ENCODE results near the gene MACROD2. TPM values are rescaled to one million over a fixed set of nuclear protein-coding genes. Genes with fewer than 3 reads are reported as not detected.
"Not testable (repeated sequence)": the region's sequence is repeated elsewhere in the genome, so short reads cannot be mapped to it uniquely, and the experiment has no call there.

MACROD2 gene
- total RNA-seq, 1 experiment from 2014 or later = 0.86 TPM

GRCh38 chr20:15098351-15098750 is 1103.0 kb downstream of the MACROD2 start:
- DNase-seq (ENCODE audit: low read depth) = no peak

DNA sequence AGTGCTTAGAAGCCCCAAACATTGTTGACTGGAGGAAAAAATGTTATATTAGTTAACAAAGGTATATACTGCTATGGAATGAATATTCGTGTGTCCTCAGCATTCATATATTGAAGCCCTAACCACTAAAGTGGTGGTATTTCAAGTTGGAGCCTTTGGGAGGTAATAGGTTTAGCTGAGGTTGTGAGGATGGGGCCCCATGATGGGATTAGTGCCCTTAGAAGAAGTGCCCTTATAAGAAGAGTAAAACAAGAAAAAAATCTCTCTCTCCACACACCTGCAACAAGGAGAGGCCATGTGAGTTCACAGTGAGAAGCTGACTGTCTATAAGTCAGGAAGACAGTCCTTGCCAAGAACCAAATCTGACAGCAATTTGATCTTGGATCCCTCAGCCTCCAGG is 1103.8 kb downstream of the MACROD2 start:
- DNase-seq (ENCODE audit: low read depth) = no peak

DNA sequence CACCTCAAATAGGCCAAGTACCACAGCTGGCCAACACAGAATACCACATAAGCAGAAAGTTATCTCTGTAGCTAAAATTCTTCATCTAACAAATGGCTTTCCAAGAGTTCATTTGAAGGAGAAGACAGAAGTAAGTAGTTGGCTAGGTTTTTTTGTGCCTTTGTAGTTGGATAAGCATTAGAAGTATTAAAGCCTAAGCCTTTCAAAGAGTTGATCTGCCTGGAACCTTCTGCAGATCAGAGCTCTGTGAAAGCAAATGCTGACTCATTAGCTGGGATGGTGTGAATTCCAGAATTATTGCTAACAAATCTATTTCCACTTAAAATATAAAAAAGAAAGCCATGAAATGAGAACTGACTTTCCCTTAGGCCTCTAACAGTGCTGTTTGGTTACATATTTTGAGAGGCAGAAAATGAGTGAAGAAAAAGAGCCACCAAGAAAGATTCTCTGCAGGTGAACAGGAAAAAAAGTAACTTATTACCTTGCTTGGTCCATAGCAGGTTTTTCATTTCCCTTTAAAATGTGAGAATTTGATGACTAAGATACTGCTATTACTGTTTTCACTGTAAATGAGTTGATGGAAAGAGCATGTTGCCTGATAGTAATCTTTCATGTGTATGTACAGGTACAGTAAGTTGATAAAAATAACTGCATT is 1105.3 kb downstream of the MACROD2 start:
- DNase-seq (ENCODE audit: low read depth) = no peak

GRCh38 chr20:15107931-15108330 is 1112.6 kb downstream of the MACROD2 start:
- DNase-seq (ENCODE audit: low read depth) = no peak

DNA sequence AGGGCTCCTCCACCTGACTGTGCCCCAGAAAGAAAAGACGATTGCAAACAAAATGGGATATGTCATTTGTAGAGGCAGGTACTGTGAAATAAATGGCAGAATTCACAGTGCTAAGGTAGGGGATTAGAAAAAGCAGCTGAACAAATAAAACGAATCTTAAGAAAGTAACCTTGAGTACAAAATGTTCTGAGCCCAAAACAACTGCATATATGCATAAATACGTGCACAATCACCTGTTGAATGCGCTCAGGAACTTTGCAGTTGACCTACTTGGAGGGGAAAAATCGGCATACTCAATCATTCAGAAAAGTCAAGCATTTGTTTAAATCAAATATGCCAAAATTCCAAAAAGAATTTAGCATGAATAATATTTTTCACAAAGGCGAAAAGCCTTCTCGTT is 1114.2 kb downstream of the MACROD2 start:
- no peak for DNase-seq (ENCODE audit: low read depth)

DNA sequence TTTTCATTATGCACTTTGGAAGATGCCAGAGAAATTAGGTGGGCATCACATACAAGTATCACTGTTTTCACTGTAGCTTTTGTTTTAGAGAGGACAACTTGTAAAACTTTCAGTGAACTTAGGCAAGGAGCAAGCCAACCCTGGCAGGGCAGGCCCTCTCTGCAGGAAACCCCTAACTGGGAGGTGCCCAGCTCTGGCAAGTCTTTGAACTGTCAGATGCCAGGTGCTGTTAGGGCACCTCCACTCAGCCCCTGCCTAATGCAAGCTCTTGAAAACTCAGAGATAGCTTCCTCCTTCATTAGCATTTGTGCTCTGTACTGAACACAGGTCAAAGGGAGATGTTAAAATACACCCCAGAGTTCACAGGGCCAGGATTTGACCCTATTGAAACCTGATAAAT is 1116.3 kb downstream of the MACROD2 start:
- no peak for DNase-seq (ENCODE audit: low read depth)

DNA sequence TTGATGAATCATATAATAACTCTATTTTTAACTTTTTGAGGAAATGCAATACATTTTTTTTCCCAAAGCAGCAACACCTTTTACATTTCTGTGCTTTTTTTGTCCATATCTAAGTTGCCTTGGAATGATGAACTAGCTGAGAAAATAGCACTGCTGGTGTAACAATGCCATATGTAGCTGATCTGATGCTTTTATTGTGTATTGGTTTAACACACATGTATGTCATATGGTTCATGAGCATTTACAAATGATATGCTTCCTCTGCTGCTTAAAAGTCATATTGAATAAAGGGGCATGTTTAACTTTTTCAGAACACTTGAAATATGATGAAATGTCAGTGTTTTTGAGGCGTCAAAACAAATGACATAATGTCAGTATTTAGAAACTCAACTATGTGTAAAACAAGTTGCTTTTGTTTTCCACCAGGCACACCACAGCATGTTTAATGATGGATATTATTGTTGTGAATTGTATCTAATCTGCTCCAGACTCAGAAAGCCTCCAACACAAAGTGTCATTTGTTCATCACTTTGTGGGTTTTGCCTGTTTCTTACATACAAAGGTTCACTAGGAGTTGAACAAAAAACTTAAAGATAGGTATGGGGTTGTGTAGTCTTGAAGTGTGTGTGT is 1117.9 kb downstream of the MACROD2 start:
- DNase-seq (ENCODE audit: low read depth) = no peak

DNA sequence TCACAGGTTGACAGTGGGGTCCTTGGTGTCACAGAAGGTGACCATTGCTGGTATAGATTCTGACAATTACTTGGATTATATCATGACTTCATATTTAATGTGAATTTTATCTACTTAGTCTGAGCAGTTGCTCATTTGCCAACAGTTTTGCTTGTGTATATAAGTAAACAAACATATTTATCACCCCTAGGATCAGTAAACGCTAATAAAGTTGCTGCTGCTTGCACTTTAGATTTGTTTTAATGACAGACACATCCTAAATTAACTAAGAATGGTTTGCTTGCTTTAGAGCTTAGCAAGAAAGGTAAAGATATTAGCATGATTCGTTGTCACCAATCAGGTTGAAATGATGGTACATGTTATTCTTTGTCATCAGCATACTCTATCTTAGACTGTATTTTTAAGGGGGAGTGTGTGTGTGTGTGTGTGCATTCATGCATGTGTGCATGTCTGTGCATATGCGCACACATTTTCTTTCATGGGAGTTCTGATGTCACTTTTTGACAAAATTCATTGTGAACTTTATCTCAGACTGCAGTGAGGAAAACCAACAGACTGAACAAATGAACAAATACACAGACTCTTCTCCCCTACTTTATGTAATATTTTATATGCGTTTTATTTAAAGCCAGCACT is 1124.7 kb downstream of the MACROD2 start:
- no peak for DNase-seq (ENCODE audit: low read depth)

DNA sequence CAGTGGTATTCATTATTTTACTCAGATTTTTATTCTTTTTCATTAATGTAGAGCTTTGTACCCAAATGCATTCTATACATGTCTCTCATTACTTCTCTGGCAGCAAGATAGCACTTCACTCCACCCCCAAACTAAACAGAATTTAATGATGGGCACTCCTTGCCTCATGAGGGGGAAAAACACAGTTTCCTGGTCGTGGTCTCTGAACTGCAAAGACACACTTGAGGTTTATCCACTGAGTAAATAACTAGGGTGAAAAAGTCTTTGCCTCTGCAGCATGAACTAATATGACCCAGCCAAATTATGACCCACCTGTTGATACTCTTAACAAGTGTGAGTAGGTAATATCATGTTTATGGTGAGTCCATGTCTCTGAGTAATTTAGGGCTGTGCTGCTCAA is 1127.3 kb downstream of the MACROD2 start:
- DNase-seq (ENCODE audit: low read depth) = no peak

- DNase-seq (ENCODE audit: low read depth) = no peak
These were observed 1135.9 kb downstream of the MACROD2 start for GRCh38 chr20:15131176-15131575.

DNA sequence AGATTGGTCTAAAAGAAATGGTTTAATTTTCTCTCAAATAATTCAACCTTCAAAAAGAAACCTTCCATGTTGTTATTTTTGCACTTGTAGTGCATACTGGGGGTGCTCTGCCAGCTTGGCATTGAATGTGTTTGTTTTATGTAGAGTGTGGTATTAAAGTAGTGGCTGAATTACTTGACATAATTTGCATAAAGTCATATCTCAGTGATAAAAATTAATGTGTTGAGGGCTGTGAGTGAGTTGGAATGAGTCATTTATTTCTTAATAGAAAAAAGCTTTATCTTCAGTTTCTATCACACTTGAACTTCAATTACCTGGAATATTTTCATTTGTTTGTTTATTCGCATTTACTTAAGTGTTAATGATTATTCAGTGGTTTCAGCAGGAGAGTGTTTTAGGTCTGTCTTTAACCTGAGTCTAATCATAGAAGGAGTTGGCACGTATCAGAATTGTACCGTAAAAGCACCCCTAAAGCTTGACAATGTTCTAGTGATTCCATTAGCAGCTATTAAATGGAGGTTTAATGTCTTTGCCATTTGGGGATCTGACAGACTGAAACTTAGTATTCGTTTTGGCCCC is 1143.3 kb downstream of the MACROD2 start:
- no peak for DNase-seq (ENCODE audit: low read depth)

- no peak for DNase-seq (ENCODE audit: low read depth)
These were observed 1144.2 kb downstream of the MACROD2 start for GRCh38 chr20:15139522-15139921.

- no peak for DNase-seq (ENCODE audit: low read depth)
These were observed 1145.0 kb downstream of the MACROD2 start for GRCh38 chr20:15140286-15140685.

GRCh38 chr20:15140940-15141339 is 1145.6 kb downstream of the MACROD2 start:
- not testable (repeated sequence) for DNase-seq (ENCODE audit: low read depth)

GRCh38 chr20:15141861-15142260 is 1146.5 kb downstream of the MACROD2 start:
- no peak for DNase-seq (ENCODE audit: low read depth)

- no peak for DNase-seq (ENCODE audit: low read depth)
These were observed 1148.2 kb downstream of the MACROD2 start for GRCh38 chr20:15143478-15143877.

DNA sequence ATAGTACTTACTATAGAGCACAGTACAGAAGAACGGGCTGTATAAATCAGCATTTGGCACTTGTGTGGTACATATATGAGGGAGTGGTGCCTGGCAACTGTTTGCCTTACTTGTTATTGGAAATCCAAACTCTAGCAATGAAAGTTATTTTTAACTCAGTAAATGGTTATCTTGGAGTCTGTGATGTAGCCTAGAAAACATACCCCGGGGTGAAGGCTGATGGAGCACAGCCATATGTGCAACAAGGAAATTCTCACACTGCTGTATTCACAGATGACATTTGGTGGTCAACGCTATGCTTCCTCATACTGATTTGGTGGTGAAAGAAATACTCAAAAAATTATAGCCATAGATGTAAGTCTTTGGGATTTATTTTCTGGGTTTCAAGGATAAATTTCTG is 1149.6 kb downstream of the MACROD2 start:
- no peak for DNase-seq (ENCODE audit: low read depth)

GRCh38 chr20:15146948-15147347 is 1151.6 kb downstream of the MACROD2 start:
- DNase-seq (ENCODE audit: low read depth) = no peak

GRCh38 chr20:15154070-15154469 is 1158.8 kb downstream of the MACROD2 start:
- DNase-seq (ENCODE audit: low read depth) = no peak

DNA sequence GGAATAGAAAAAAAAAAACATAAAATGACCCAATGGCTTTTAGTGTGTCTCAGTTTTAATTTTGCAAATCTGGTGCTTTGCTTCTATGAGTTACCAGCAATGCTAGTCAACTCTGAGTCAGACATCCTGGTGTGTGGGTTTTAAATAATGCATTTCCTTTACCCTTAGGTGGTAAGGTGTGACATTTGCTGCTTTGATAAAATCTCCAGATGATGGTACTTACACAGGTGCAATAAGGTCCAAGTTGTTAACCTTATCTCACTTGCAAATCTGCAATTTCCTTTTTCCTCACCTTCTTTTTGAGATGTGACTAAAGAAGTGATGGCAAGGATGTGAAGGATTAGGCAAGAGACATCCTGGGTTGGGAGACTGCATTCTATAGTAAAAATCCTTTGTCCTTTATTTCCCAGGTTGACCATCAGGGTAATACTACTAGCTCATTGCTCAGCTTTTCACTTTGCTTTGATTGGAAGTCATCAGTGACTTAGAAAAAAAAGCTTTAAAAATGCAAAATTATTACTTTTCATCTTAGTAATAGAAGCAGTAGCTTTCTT is 1160.6 kb downstream of the MACROD2 start:
- DNase-seq (ENCODE audit: low read depth) = no peak

DNA sequence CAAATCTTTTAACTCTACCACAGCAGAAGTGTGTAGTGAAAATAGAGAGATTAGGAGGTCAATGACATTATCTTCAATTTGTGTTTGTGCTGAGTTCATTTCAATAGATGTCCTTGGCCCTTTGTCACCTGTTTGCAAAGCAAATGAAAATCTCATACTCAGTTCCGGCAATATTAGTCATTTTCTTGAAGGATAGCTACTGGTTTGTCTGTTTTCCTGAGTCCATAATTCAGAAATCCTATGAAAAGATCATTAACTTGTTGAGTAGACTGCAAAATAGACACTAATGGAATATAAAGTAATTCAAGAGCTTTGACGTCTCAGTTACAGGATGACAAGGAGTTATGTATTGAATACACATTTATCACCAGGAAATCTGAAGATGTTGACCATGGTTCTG is 1163.2 kb downstream of the MACROD2 start:
- no peak for DNase-seq (ENCODE audit: low read depth)

GRCh38 chr20:15162079-15162647 is 1166.8 kb downstream of the MACROD2 start:
- DNase-seq (ENCODE audit: low read depth) = no peak

Measured in Daoy (cell line).